Erythroblast (primary cell): ENCODE measurements around the gene VCP.

Experiments
- GATA1 ChIP-seq: IDR thresholded peaks from 2 replicates; pipeline ENCODE4 v1.6.1; 2011; ENCODE audit warnings: low read depth, mild to moderate bottlenecking, control low read depth, low read length, moderate library complexity
- POLR2A ChIP-seq: IDR thresholded peaks from 2 replicates; pipeline ENCODE4 v1.6.1; 2011; ENCODE audit warnings: mild to moderate bottlenecking, low read length

DNA sequence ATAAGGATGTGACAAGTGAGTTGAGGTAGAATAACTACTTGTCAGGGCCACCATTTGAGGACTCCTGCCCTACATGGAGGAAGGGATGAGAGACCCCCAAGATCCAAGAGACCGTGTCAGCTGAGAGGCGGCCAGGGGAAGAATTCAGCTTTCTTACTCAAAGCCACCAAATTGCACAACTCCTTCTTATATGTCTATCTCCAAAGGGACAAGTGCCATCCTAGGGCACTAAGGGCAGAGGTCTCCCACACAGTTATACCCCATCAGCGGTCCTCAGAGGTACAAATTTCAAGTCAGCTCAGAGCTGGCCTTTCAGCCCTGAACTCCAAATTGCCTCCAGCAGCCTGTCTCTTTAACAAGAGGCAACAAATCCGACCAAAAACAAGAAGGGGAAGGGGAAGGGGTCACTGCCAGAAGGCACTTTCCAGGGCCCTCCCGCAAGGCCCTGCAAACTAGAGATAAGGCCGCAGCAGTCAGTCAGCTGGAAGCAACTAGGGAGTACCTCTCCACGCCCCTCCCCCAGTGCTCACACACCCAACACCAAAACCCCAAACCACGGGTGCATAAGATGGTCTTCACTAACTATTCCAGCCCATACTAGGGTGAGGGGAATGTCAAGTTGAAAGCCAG is 36.6 kb upstream of the VCP start:
- TF ChIP-seq POLR2A (peak; percentile 70), GATA1 (peak; percentile 35)
